HG03432 (cell line): ENCODE results near the gene HS3ST4.

ENCODE experiments used
- ATAC-seq: cut with Tn5 transposase; IDR thresholded peaks from one replicate; pipeline ENCODE4 v1.9.1; 2021; ENCODE audit warnings: mild to moderate bottlenecking, moderate library complexity; ENCODE audit not compliant: unreplicated experiment

HS3ST4 gene

GRCh38 chr16:25817295-25817694 is 125.5 kb downstream of the HS3ST4 start:
- no peak for ATAC-seq

GRCh38 chr16:25817876-25818275 is 126.1 kb downstream of the HS3ST4 start:
- ATAC-seq, result no peak

- no peak for ATAC-seq
Measured at GRCh38 chr16:25823891-25824290, 132.1 kb downstream of the HS3ST4 start.

- ATAC-seq, result no peak
Measured at GRCh38 chr16:25827709-25828108, 135.9 kb downstream of the HS3ST4 start.

GRCh38 chr16:25828510-25828909 is 136.8 kb downstream of the HS3ST4 start:
- no peak for ATAC-seq

GRCh38 chr16:25832291-25832690 is 140.5 kb downstream of the HS3ST4 start:
- no peak for ATAC-seq

- no peak for ATAC-seq
Measured at GRCh38 chr16:25834101-25834500, 142.3 kb downstream of the HS3ST4 start.

GRCh38 chr16:25835126-25835525 is 143.4 kb downstream of the HS3ST4 start:
- ATAC-seq, result no peak

- peak; percentile 48 for ATAC-seq
Measured at GRCh38 chr16:25838724-25839186, 147.0 kb downstream of the HS3ST4 start.

- no peak for ATAC-seq
Measured at GRCh38 chr16:25841761-25842160, 150.0 kb downstream of the HS3ST4 start.

GRCh38 chr16:25845901-25846300 is 154.1 kb downstream of the HS3ST4 start:
- no peak for ATAC-seq

- no peak for ATAC-seq
Measured at GRCh38 chr16:25854141-25854540, 162.4 kb downstream of the HS3ST4 start.

- no peak for ATAC-seq
Measured at GRCh38 chr16:25855063-25855462, 163.3 kb downstream of the HS3ST4 start.

- ATAC-seq, result no peak
Measured at GRCh38 chr16:25855818-25856217, 164.1 kb downstream of the HS3ST4 start.

- no peak for ATAC-seq
Measured at GRCh38 chr16:25859645-25860044, 167.9 kb downstream of the HS3ST4 start.

- no peak for ATAC-seq
Measured at GRCh38 chr16:25867041-25867440, 175.3 kb downstream of the HS3ST4 start.

GRCh38 chr16:25868106-25868505 is 176.3 kb downstream of the HS3ST4 start:
- no peak for ATAC-seq

- ATAC-seq, result no peak
Measured at GRCh38 chr16:25868706-25869370, 177.1 kb downstream of the HS3ST4 start.

GRCh38 chr16:25872369-25873070 is 180.8 kb downstream of the HS3ST4 start:
- no peak for ATAC-seq

GRCh38 chr16:25874196-25874595 is 182.4 kb downstream of the HS3ST4 start:
- no peak for ATAC-seq

- no peak for ATAC-seq
Measured at GRCh38 chr16:25875956-25876598, 184.3 kb downstream of the HS3ST4 start.

GRCh38 chr16:25877103-25877502 is 185.3 kb downstream of the HS3ST4 start:
- no peak for ATAC-seq
